GM21576 (cell line): Measurements from ENCODE around the gene TRMT44.

Experiments
- ATAC-seq: cut with Tn5 transposase; IDR thresholded peaks from one replicate; pipeline ENCODE4 v1.9.1; 2021; ENCODE audit warnings: mild to moderate bottlenecking, moderate library complexity; ENCODE audit not compliant: unreplicated experiment

Gene TRMT44, protein sequence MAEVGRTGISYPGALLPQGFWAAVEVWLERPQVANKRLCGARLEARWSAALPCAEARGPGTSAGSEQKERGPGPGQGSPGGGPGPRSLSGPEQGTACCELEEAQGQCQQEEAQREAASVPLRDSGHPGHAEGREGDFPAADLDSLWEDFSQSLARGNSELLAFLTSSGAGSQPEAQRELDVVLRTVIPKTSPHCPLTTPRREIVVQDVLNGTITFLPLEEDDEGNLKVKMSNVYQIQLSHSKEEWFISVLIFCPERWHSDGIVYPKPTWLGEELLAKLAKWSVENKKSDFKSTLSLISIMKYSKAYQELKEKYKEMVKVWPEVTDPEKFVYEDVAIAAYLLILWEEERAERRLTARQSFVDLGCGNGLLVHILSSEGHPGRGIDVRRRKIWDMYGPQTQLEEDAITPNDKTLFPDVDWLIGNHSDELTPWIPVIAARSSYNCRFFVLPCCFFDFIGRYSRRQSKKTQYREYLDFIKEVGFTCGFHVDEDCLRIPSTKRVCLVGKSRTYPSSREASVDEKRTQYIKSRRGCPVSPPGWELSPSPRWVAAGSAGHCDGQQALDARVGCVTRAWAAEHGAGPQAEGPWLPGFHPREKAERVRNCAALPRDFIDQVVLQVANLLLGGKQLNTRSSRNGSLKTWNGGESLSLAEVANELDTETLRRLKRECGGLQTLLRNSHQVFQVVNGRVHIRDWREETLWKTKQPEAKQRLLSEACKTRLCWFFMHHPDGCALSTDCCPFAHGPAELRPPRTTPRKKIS

DNA sequence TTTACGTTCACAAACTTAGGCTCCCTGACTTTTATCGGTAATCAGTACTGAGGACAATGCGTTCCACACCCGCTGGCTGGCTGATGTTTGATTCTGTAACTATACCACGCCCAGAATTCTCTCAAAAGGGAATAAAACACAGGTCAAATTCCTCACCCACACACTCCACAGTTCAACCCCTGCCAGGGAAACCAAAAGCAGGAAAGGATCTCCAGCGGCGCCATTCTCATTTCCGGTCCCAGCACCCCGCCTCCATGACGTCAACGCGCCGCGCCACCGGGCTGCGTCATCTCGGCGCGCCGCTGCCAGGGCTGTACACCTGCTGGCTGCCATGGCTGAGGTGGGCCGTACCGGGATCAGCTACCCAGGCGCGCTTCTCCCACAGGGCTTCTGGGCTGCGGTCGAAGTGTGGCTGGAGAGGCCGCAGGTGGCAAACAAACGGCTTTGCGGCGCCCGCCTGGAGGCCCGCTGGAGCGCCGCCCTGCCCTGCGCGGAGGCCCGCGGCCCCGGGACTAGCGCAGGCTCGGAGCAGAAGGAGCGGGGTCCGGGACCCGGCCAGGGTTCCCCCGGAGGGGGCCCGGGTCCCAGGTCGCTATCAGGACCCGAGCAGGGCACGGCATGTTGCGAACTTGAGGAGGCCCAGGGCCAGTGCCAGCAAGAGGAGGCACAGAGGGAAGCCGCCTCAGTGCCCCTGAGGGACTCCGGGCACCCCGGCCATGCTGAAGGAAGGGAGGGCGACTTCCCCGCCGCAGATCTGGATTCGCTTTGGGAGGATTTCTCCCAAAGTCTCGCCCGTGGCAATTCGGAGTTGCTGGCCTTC is at the start of gene TRMT44, which contains the start of gene ACOX3:
TRMT44 (plus strand) TSS at position 286 of the 820 bp plus-strand sequence; CDS start at position 332, 46 bp downstream.
ACOX3 (minus strand) TSS at position 232 of the 820 bp plus-strand sequence. CDS start 24,202 bp downstream, outside the sequence.
- peak; percentile 79 for ATAC-seq

DNA sequence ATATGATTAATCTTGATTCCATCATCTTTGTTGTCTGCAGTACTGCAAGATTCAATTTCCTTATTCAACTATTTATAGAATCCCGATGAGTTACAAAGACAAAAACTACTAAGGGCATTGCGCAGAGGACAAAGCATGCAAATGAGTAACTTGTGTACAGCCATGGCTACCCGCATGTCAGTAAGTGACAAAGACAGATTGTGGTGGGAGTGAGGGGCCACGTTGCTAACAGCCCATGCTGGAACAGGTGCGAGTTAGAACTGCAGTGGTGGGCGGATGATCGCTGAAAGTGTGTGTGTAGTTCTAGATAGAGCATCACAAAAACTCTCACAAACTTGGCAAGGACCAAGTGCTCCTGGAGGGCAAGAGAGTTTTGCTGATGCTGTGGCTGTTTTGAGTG is 49.5 kb upstream of the TRMT44 start:
- no peak for ATAC-seq

DNA sequence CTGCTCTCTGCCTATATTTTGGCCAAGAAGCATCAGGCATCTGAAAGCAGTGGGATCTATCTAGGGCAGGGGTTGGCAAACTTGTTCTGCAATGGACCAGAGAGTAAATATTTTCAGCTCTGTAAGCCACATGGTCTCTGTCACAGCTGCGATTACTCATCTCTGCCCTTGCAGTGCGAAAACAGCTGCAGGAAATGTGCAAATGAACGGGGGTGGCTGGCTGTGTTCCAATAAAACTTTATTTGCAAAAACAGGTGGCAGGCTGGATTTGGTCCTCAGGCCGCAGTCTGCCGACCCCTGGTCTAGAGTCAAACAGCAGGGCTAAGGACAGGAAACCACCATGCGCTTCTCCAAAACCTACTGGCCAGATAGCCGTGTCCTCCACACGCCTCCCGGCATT is 48.6 kb upstream of the TRMT44 start:
- peak; percentile 88 for ATAC-seq

DNA sequence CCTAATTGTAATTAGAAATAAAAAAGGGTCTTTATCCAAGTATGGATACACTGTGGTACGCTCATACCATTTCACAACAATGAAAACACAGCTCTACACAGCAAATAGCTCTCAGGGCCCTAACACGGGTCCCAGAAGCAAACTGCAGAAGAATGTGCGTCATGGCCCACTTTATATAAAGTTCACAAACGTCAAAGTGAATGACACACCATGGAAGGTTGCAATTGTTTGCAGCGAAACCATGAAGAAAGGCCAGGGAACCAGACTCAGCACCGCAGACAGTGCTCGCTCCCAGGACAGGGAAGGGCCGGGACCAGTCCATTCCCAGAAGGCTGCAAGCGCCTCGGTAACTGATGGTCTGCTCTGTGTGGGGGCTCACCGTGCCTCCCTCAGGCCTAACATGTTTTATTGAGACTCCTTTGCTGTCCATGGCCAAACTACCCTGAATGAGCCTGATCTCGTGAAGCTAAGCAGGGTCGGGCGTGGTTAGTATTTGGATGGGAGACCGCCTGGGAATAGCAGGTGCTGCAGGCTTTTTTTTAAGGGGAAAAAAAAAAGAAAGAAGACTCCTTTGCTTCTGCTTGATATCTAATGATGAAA is 47.9 kb upstream of the TRMT44 start:
- no peak for ATAC-seq

DNA sequence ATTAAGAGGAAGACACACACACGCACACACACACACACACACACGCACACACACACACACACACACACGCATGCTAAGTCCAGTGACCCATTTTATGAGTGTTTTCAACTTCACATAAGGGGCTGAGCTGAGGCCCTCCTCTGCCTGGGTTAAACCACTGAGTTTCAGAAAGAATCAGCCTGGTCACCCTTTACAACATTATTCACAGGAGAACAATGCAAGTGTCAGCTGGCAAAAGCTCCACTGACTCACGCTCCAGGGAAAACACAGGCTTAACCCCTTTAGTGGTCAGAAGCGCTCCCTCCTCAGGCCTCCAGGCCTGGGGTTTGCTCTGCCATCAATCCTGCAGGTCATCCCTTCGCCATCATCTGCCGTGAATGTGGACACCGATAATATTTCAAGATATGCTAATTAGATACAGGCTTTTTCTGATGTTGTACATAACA is 47.0 kb upstream of the TRMT44 start:
- no peak for ATAC-seq

DNA sequence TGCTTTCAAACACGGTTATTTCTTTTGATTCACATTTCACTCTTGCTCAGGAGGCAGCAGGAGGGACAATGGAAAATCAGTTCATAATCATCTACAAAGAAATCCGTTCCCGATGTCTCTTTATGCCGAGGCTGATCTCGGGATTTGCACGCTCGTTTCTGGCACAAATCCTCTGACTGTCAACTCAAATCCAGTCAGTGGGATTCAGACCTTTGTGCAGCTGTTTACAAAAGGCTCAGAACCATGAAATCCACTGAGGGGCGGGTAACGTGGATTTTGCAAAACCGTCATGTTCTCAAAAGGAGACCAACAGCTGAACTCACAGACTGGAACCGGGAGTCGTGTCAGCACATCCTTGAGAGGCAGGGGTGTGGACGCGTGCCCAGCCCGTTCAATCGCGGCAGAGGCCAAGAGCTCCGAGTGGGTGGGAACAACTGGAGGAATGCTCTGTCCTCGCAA is 46.5 kb upstream of the TRMT44 start:
- ATAC-seq = no peak

DNA sequence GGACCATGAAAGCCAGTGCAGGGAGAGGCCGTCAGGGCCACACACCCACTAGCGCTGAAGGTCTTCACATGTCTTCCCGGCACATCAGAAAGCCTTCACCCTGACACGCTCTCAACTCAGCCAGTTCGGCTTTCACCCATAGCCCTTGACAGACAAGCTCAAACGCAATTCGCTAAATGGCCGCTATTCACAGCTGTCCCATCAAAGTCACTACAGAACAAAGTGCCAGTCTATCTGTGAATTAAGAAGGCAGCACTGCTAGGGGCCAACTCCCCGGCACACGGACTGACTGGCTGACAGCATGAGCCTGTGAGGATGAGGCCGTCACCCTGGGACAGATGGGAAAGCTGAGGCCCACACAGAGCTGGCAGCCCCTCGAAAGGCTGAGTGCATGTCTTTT is 45.8 kb upstream of the TRMT44 start:
- ATAC-seq = no peak

DNA sequence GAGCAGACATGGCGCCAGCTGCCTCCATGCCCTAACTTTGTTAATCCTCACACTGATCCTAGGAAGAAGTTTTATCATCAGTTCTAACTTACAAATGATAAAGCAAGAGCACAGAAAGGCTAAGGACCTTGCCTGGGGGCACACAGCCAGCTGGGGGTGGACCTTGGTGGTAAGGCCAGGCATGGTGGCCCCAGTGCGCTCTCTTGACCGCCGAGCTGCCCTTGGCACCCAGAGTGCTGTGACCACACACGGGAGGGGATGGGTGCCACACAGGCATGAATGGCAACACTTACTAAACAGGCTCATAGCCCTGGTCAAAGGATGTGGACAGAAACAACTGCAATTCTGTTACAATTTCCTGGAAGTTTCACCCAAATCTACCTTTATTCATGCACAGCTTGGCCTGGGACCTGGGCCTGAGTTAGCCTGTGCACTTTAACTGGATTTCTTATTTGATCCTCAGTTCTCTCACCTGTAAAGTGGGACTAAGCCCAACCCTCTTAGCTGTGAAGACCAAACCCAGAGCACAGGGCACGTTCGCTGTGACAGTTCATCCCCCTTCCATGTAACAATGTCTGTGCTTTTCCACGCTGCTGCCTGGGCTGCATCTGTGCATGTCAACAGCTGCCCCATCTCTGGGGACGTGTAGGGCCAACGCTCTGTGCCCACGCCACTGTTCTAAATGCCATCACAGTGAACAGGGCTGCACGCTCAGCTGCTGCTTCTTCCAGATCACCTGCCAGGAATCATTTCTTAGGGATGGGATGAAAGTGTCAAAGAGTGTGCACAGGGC is 44.9 kb upstream of the TRMT44 start:
- ATAC-seq = no peak

DNA sequence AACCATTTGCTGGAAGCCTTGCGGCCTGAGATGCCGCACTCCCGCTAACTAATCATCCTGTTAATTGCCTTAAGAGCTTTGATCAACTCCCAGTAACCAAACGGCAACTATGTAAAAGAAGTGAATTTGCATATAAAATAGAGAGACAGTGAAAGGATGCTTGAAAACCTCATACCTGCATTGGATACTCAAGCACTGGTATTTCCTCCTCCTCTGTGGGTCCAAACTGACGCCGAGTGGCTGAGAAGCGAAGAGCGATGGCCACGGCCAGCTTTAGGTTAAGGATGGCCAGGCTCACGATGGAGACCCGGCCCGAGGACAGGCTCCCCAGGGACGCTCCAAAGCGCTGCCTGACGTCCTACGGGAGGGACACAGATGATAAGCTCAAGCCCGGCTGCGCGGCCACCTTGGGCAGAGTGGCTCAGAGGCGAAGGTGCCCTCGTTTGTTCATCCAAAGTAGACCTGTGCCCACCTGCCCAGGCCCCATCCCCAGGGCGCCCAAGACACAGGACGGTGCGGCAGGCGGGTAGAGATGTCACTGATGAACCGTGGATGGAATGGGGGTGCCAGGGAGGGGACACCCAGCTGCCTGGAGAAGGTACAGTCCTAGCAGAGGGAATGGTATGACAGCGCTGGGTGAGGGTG is 43.7 kb upstream of the TRMT44 start:
- no peak for ATAC-seq

DNA sequence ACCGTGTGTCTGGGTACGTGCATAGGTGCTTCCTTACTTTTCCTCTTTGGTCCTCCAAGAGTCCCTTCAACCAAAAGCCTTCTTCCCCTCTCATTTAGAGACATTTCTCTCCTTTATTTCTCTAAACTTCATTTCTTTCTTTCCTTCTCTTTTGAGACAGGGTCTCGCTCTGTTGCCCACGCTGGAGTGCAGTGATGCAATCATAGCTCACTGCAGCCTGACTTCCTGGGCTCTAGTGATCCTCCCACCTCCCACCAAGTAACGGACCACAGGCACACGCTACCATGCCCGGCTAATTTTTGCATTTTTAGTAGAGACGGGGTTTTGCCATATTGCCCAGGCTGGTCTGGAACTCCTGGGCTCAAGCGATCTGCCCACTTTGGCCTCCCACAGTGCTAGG is 42.2 kb upstream of the TRMT44 start:
- ATAC-seq = no peak

DNA sequence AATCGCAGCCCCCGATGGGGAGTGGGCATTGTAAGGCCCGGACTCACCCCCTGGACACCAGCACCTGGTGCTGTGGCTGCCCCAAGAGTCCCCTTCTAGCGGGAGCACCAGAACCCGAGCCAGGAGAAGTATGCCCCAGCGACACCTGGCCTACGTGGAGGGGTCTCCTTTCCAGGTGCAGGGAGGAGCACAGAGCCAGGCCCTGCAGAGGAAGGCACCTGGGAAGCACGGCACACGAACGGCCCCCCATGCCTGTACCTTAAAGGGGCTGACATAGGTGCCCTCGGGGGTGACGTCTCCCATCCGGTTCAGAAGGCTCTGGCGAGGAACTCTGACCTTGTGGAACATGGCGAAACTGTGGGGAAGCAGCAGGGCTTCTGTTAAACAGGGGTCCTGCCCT is 41.3 kb upstream of the TRMT44 start:
- no peak for ATAC-seq

DNA sequence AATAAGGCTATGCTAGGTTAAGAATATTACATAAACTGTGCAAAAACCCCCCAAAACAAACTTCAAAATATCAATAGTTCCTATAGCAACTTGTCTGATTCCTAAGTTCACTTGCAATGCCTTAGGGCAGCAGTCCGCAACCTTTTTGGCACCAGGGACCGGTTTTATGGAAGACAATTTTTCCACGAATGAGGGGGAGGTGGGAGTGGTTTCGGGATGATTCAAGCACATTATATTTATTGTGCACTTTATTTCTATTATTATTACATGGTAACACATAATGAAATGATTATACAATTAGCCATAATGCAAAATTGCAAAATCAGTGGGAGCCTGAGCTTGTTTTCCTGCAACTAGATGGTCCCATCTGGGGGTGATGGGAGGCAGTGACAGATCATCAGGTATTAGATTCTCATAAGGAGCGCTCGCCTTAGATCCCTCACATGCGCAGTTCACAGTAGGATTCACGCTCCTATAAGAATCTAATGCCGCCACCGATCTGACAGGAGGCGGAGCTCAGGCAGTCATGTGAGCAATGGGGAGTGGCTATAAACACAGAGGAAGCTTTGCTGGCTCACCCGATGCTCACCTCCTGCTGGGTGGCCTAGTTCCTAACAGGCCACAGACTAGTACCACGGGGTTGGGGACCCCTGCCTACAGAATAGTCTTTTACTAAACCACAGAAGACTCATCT is 39.8 kb upstream of the TRMT44 start:
- ATAC-seq = no peak

DNA sequence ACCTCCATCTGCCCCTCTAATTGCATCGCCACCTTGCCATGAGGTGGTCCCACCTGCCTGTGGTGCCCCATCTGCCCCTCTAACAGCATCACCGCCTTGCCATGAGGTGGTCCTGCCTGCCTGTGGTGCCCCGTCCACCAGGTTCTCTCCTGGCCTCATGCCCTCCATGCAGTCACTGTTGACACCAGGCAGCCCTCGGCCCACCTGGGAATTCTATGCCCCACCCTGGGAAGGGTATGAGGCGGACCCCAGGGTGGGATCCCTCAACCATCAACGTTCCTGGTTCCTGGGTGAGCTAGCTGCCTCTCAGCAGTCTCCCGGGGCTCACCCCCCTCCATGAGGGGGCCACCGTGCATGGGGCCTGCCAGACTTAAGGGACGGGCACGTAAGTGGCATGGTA is 38.9 kb upstream of the TRMT44 start:
- ATAC-seq = no peak

DNA sequence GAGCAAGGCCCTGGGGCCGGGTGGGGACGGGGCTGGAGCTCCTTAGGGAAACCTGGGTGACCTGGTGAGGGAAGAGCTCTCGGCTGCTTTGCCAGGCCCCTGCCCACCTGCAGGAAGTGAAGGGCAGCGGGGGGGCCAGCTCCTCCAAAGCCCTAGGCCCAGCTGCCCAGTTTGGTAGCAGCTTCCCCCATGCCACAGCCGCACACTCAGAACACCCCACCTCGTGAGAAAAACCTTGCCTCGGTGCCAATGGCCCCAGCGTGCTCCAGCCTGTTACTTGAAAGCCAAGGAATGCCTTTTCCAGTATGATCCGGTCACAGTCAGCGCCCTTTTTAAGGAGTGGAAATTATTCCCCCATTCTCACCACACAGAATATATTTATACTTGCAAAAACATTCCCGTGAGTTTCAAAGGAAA is 38.4 kb upstream of the TRMT44 start:
- ATAC-seq = no peak

DNA sequence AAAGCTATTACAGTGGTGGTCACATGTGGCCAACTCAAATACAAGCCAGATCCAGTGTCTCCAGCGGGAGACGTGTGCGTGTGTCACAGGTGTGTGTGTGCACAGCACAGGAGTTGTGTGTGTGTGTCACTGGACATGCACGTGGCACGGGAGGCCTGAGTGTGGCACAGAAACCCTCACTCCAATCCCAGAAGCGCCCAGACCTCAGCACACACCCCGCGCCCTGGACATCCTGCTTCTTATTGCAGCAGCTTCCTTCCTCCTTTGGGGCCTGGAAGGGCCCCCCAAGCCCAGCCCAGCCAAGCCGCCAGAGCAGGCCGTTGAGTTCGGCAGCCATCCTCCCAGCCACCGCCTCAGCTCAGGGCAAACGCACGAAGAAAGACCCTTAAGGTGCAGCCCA is 37.9 kb upstream of the TRMT44 start:
- no peak for ATAC-seq

DNA sequence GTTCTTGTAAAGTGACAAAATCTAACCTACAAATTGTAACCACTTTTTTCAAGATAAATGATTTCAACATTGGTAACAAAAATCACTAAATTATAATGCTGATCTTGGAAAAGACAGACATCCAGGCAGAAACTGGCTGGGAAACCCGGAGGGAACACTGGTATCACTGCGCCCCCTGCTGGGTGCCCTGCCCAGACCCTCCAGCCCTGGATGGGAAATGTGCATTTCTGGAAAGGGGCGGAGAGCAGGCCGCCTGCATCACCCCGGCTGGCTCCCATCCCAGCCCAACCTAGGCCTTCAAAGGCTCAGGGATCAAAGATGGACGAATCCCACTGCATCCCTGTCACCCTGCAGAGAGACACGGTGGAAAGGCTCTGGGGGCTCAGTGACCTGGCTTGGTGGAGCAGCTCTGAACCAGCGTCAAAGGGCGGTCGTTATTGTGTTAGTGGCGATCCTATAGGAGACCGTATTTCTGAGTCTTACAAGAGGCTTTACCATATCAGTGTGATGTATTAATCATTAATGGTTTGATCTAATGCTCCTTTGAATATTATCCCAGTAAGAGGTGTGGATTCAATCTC is 37.3 kb upstream of the TRMT44 start:
- ATAC-seq = no peak

DNA sequence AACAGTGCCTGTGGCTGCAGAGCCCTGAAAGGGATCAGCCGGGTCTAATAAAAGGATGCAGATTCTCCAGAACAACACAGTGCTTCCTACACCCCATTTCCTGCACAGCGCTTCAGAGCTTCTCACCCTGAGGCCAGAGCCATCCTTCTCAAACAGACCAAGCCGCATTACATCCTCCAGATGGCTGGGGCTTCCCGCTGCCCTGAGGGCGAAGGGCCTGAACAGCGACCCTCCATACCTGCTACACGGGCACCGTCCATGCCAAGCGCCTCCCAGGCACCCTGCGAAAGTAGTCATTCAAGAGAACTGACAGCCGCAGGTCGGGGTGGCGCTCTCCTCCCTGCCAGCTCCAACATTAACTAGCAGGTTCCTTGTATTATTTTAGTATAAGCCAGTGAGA is 36.6 kb upstream of the TRMT44 start:
- no peak for ATAC-seq

DNA sequence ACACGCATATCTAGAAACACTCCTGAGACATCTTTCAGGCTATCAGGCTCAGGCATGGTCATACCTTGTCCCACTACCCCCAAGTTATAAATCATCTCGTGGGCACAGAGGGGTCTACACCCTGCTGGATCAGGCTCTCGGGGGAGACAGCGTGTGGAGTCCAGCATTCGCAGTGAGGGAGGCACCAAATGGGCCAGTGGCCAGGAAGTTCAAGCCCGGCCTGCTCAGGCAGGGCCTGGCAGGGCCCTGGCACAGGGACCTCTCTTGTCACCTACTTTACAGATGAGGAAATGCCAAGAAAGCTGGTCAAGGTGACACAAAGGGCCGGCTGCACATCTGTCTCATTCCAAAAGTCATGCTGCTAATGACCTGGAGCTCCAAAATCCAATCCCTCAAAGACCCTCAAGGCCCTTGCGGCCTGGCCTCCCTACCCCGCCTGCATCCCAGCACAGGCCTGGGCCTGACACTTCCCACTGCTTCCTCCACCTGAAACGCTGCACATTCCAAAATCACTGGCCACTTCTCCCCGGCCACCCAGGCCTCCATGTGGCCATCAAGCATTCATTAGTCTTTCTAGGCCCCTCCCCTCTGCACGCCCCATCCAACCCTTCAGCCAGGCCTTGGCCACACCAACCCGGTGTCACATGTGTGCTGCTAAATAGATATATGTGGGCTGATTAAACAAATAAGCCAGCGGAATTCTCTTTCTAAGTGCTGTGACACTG is 35.6 kb upstream of the TRMT44 start:
- ATAC-seq = no peak
